ENCODE data around the gene MYO3B. TPM values are rescaled to one million over a fixed set of nuclear protein-coding genes. Genes with fewer than 3 reads are reported as not detected.
A peak's percentile ranks its signal among the peaks of the same experiment; 100 is the strongest.

Gene MYO3B
- total RNA-seq, 1 experiment from 2014 or later: 0.63 TPM

- no peak overlapping the region for H3K9ac ChIP-seq (ENCODE audit: extremely low read depth, insufficient read length, low read length)
- H3K56ac ChIP-seq (ENCODE audit: insufficient read length, low read depth, low read length): no peak overlapping the region
- H3K23me2 ChIP-seq (ENCODE audit: insufficient read length, low read depth, low read length, poor library complexity, severe bottlenecking): no peaks in the 10 kb centered on the region
- no peak overlapping the region for H3T11ph ChIP-seq (ENCODE audit: low read length)
- no peak overlapping the region for H4K91ac ChIP-seq (ENCODE audit: insufficient read length, low read depth, low read length)
- no peaks in the 10 kb centered on the region for H3K9me3 ChIP-seq (ENCODE audit: control insufficient read depth, low read depth, low read length)
- H3K4me3 Mint-ChIP-seq: no peak overlapping the region
- no peak overlapping the region for H4K5ac ChIP-seq (ENCODE audit: insufficient read length, low read depth, low read length)
- no peaks in the 10 kb centered on the region for H3K79me2 ChIP-seq (ENCODE audit: insufficient read depth, low read length)
- peaks cover 9% of the 10 kb centered on the region; the same call in 1 of the 2 replicates for H3K4me1 ChIP-seq (ENCODE audit: insufficient read depth, low read length)
- H2BK15ac ChIP-seq (ENCODE audit: low read depth, low read length): no peak overlapping the region
- no peak overlapping the region for H2BK120ac ChIP-seq (ENCODE audit: low read depth, low read length, poor library complexity, severe bottlenecking)
- H2AFZ ChIP-seq (ENCODE audit: low read length): no peak overlapping the region
- H2BK5ac ChIP-seq (ENCODE audit: insufficient read length, low read length): no peak overlapping the region
- H3K27me3 ChIP-seq (ENCODE audit: insufficient read depth, low read length): no peaks in the 10 kb centered on the region
- whole genome bisulfite sequencing (ENCODE audit: extremely low coverage, insufficient read length, low lambda C conversion rate): no CpG with 5 or more reads among the region's 5 CpGs
- no peak for TF ChIP-seq CTCF (conservative IDR thresholded peaks at IDR 0.05)
- H3K36me3 Mint-ChIP-seq (ENCODE audit: insufficient read depth in 1 of 3, low read depth in 3 of 3): no peaks in the 10 kb centered on the region; a peak in 2 of 7 replicates
- no peak overlapping the region for H3K14ac ChIP-seq (ENCODE audit: insufficient read depth, low read length)
- no peak overlapping the region for H3K4ac ChIP-seq (ENCODE audit: low read depth, low read length)
- peaks cover 69 to 77% of the 10 kb centered on the region in 2 experiments for H3K4me1 Mint-ChIP-seq
- H2BK20ac ChIP-seq (ENCODE audit: low read depth, low read length, poor library complexity, severe bottlenecking): no peak overlapping the region
- H3K27me3 Mint-ChIP-seq (ENCODE audit: low read depth): no peaks in the 10 kb centered on the region
- H3K27ac Mint-ChIP-seq: peak overlapping the region in 2 of 3 experiments; percentile 34 to 74; a peak in 3 of 7 replicates
- no peak for DNase-seq
- H3K18ac ChIP-seq (ENCODE audit: insufficient read length, low read depth, low read length): no peak overlapping the region
- no peak overlapping the region for H2AK5ac ChIP-seq (ENCODE audit: insufficient read length, low read length)
- H4K20me1 ChIP-seq (ENCODE audit: control insufficient read depth, insufficient read depth, insufficient read length): no peaks in the 10 kb centered on the region
- no peak overlapping the region for H3K27ac ChIP-seq (ENCODE audit: insufficient read length, low read depth, low read length)
- no peak overlapping the region for H3K4me2 ChIP-seq (ENCODE audit: insufficient read depth, insufficient read length, low read length)
- H3K79me1 ChIP-seq (ENCODE audit: insufficient read depth, low read depth, low read length, poor library complexity, severe bottlenecking): no peaks in the 10 kb centered on the region
- no peak overlapping the region for H4K8ac ChIP-seq (replicated peaks; ENCODE audit: insufficient read length, low read depth, low read length)
- H2BK12ac ChIP-seq (ENCODE audit: insufficient read length, low read depth, low read length): no peak overlapping the region
- no peaks in the 10 kb centered on the region; a peak in 1 of 5 replicates for H3K9me3 Mint-ChIP-seq
- H3K23ac ChIP-seq (ENCODE audit: insufficient read length, low read depth, low read length): no peak overlapping the region
Measured at GRCh38 chr2:170216981-170217380, 39.0 kb downstream of the MYO3B start.

Measured in H9 (cell line).